Thymus (tissue), 11 donors: ENCODE results near the gene LRRC75B. TPM values are rescaled to one million over a fixed set of nuclear protein-coding genes. Genes with fewer than 3 reads are reported as not detected.

ENCODE experiments used
- DNase-seq, 9 donors: peaks; one replicate each; pipeline ENCODE4 v3.0.0-alpha.2; 2013; ENCODE audit warnings: low spot score in 9 of 9, low read depth in 6 of 9, missing footprints in 1 of 9
- H3K27ac ChIP-seq, 2 donors: one replicate each; pipeline ENCODE4 v1.5.1; 2013; ENCODE audit warnings: control low read depth in 1 of 2, low read depth in 1 of 2, low read length in 1 of 2, mild to moderate bottlenecking in 1 of 2, moderate library complexity in 1 of 2
- H3K27me3 ChIP-seq, 2 donors: one replicate each; pipeline ENCODE4 v1.5.1; 2013; ENCODE audit warnings: low read length in 1 of 2; ENCODE audit not compliant: control insufficient read depth in 2 of 2, insufficient read depth in 1 of 2
- H3K36me3 ChIP-seq, 2 donors: one replicate each; pipeline ENCODE4 v1.5.1; 2013; ENCODE audit warnings: low read length in 1 of 2, mild to moderate bottlenecking in 1 of 2, moderate library complexity in 1 of 2; ENCODE audit not compliant: control insufficient read depth in 2 of 2, insufficient read depth in 2 of 2
- H3K4me1 ChIP-seq, 2 donors: one replicate each; pipeline ENCODE4 v1.5.1; 2013; ENCODE audit warnings: low read length in 2 of 2; ENCODE audit not compliant: control insufficient read depth in 2 of 2, insufficient read depth in 2 of 2
- H3K4me3 ChIP-seq, 2 donors: one replicate each; pipeline ENCODE4 v1.5.1; 2013; ENCODE audit warnings: low read length in 2 of 2, control low read depth in 1 of 2, mild to moderate bottlenecking in 1 of 2
- H3K9me3 ChIP-seq, 2 donors: one replicate each; pipeline ENCODE4 v1.5.1; 2013; ENCODE audit warnings: low read length in 1 of 2, mild to moderate bottlenecking in 1 of 2; ENCODE audit not compliant: control insufficient read depth in 2 of 2, insufficient read depth in 1 of 2
- WGBS: extraction: QIAGEN DNeasy Blood & Tissue Kit; methylation state at CpG from one replicate; pipeline ENCODE4 v1.1.7; 2013; 5-methylcytosine and 5-hydroxymethylcytosine counted together
- polyA plus RNA-seq: library from polyadenylated mRNA; stranded (reverse); fragments of 200-250 nt; gene quantifications from one replicate; pipeline ENCODE4 v1.2.3, GENCODE V29; 2013
- total RNA-seq: library from RNA; stranded (reverse); fragments of 120-200 nt; gene quantifications from one replicate; pipeline ENCODE4 v1.2.4, GENCODE V29; 2013
- donor health status: healthy.

The LRRC75B gene
- total and polyA plus RNA-seq, 2 donors = 2.6 to 7.7 TPM

DNA sequence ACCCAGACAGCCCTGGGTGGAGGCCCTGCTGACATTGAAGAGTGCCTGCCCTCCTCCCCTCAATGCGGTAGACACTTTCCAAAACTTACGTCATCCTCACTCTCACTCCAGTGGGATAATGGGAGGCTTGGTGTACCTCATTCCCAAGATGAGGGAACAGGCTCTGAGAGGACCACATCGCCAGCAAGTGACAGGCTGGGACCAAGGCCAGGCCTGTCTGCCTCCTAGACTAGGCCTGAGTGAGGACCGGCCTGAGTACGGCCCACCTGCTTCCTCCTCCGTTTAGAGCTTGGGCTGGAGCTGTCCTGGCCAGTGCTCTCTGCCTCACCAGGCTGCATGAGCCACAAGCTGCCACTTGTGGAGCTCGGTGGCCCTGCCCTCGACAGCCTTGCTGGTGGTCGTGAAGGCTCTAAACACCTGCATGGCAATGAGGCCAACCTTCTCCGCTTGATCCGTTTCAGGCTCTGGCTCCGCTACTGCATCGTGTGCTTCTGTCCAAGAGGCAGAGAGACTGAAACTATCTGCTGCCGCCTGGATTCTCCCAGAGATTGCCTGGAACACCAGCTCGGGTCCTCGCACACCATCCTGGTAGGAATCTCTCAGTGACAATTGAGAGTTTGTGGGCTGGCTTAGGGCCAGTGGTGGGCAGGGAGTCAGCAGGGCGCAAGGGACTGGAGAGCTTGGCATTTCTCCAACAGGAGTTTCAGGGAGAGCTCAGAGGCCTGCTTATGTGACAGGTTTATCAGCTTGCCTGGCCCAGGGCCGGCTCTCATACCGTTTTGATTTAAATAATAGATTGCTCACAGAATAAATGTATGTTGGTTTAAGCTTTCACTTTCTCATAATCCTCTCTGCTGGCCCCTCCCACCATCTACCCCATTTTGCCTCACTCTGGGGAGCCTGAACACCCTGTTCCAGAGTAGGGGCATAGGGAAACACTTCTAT is 9.4 kb downstream of the LRRC75B start:
- Histone ChIP-seq H3K27me3 (no peaks in the 10 kb centered on the region), H3K9me3 (no peaks in the 10 kb centered on the region), H3K4me3 (no peak overlapping the region), H3K4me1 (peaks cover 0 to 8% of the 10 kb centered on the region in 2 donors), H3K27ac (peak overlapping the region; percentile 32 to 39), H3K36me3 (no peaks in the 10 kb centered on the region)
- 92% methylated on average over 19 of the region's 19 CpGs for whole genome bisulfite sequencing
- no peak for DNase-seq

DNA sequence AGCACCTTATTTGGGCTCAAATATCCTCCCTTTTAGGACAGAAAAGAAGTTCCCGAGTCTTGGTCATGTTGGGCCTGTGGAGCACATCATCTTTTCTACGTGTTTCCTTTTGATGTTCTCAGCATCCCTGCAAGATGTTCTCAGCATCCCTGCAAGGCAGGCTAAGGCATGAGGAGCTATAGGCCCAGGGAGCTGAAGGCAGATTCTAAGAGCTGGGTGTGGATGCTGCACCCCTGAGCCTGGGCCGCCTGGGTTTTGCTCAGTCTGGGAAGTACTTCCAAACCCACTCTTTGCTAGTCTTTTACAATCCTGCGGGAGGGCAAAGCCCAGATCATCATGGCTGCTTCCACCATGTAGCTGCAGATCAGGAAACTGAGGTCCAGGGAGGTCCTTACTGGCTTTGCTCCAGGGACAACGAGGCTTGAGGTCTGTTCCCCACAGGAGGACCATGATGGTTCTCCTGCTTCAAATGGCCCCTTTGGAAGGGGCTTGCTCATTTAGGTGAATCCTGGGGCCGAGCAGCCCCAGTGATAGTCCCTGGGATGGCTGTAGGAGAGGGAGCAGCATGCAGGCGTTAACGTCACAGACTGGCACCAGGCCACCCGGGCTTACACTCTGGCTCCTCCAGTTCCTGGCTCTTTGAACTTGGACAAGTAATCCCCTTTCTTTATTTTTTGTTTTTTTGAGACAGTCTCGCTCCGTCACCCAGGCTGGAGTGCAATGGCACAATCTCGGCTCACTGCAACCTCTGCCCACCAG is 10.6 kb downstream of the LRRC75B start:
- Histone ChIP-seq H3K9me3 (no peaks in the 10 kb centered on the region), H3K27me3 (no peaks in the 10 kb centered on the region), H3K27ac (no peak overlapping the region), H3K36me3 (no peaks in the 10 kb centered on the region), H3K4me3 (no peak overlapping the region), H3K4me1 (peaks cover 0 to 8% of the 10 kb centered on the region in 2 donors)
- no peak for DNase-seq
- 98% methylated on average over 12 of the region's 12 CpGs for WGBS

DNA sequence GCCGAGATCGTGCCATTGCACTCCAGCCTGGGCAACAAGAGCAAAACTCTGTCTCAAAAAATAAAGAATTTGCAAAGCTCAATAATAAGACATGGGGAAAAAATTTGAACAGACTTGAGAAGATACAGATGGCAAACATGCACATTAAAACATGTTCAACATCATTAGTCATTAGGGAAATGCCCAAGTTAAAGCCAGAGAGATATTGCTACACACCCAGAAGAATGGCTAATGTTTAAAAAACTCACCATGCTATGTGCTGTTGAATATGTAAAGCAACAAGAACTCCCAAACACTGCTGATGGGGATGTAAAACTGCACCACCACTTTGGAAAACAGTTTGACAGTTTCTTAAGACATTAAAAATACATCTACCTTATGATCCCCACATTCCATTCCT is 12.6 kb downstream of the LRRC75B start:
- H3K27ac ChIP-seq = no peak overlapping the region
- peaks cover 0 to 7% of the 10 kb centered on the region in 2 donors for H3K36me3 ChIP-seq
- WGBS = 97% methylated on average over 2 of the region's 2 CpGs
- DNase-seq = no peak
- no peaks in the 10 kb centered on the region for H3K27me3 ChIP-seq
- no peak overlapping the region for H3K4me3 ChIP-seq
- H3K9me3 ChIP-seq = no peaks in the 10 kb centered on the region
- H3K4me1 ChIP-seq = peaks cover 0 to 10% of the 10 kb centered on the region in 2 donors

DNA sequence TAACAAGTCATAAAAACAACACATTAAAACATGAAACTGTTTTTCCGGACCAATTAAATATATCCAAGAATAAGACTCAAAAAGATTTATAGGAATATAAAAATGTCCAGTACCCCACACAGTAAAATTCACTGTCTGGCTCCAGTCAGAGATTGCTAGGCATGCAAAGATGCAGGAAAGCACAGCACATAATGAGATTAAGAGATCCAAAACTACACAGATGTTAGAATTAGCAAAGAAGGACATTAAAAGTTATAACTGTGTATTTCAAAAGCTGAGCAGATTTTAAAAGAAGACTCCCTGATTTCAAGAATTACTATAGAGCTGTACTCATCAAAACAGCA is 13.6 kb downstream of the LRRC75B start:
- Histone ChIP-seq H3K9me3 (no peaks in the 10 kb centered on the region), H3K4me1 (peaks cover 0 to 9% of the 10 kb centered on the region in 2 donors), H3K27ac (no peak overlapping the region), H3K27me3 (no peaks in the 10 kb centered on the region), H3K4me3 (no peak overlapping the region), H3K36me3 (peaks cover 0 to 12% of the 10 kb centered on the region in 2 donors)
- DNase-seq = no peak
- WGBS = 91% methylated on average over 1 of the region's 1 CpG

DNA sequence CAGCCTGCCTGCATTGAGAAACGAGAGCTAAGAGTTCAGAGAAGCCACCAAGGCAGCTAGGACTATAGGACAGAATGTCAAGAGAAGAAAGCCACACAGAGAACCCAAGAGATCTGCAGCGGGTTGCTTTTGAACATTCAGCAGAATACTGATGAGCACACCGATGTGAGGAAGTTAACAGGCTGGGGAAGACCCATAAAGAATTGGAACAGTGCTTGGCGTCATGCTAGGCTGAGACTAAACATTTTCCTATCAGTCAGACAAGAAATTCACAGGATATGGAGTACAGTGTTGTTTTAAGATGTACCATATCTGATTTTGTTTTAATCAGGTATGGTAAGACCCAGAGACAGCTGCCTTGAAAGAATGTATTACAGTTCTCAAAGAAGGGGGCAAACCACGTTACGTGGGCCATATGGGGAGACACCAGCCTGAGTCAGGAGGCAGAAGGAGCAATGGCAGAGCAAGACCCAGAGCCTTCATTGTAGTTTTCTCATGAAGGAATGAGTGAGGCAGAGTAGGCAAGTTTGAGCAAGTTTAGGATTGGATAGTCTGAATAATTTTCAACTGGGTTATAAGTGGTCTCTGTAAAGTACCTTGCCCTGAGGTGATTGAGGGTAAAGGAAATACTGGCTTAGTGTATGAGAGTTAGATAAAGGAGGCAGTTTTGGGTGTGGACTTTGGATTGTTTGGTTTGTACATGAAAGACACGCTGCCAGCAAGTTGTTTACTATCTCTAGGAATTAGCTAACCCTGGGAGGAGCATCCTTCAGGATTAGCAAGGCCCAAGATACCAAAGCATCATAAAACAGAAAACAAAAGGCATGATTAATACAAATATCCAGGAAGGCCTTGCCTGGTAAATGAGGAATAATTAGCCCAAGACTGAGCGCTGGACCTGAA is 14.3 kb downstream of the LRRC75B start:
- H3K9me3 ChIP-seq = no peaks in the 10 kb centered on the region
- H3K27me3 ChIP-seq = no peaks in the 10 kb centered on the region
- H3K4me3 ChIP-seq = no peak overlapping the region
- no peak overlapping the region for H3K27ac ChIP-seq
- WGBS = 96% methylated on average over 8 of the region's 8 CpGs
- DNase-seq = no peak
- peaks cover 0 to 2% of the 10 kb centered on the region in 2 donors for H3K4me1 ChIP-seq
- peaks cover 1 to 19% of the 10 kb centered on the region in 2 donors for H3K36me3 ChIP-seq

DNA sequence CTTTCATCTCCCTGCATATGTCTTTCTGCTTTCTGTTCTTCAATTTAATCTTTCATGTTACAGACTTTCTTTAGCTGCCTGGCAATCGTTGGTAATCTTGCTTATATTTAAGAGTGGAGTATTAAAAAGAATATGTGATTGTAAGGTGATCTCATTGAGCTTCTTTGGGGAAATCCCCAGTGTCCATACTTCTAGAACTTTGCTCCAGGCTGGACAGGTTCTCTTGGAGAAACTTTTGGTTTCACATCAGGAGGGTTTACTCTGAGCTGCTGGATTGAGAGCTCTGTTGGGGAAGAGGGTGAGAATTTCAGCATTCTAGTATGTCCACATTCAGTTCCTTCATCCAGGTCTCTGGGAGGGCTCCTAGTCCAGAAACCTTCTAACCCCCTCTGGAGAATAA is 16.1 kb downstream of the LRRC75B start:
- no peak for DNase-seq
- 94% methylated on average over 1 of the region's 1 CpG for WGBS
- peaks cover 17 to 36% of the 10 kb centered on the region in 2 donors for H3K36me3 ChIP-seq
- H3K27me3 ChIP-seq = no peaks in the 10 kb centered on the region
- no peak overlapping the region for H3K27ac ChIP-seq
- peaks cover 0 to 2% of the 10 kb centered on the region in 2 donors for H3K4me1 ChIP-seq
- H3K9me3 ChIP-seq = no peaks in the 10 kb centered on the region
- no peak overlapping the region for H3K4me3 ChIP-seq

DNA sequence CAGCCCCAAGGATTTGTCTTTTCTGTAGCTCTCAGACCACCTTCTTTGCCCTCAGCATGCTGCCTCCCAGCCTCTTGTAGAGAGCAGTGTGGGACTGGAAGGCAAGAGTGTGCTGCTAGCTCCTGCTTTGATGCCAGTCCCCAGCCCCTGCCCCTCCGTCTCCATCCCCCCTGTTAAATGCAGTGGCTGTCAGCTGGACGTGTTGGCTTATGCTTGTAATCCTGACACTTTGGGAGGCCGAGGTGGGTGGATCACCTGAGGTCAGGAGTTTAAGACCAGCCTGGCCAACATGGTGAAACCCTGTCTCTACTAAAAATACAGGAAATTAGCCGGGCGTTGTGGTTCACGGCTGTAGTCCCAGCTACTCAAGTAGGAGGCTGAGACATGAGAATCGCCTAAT is 21.6 kb downstream of the LRRC75B start:
- Histone ChIP-seq H3K27me3 (no peaks in the 10 kb centered on the region), H3K36me3 (peaks cover 61 to 73% of the 10 kb centered on the region in 2 donors)
- 95% methylated on average over 7 of the region's 7 CpGs for WGBS

DNA sequence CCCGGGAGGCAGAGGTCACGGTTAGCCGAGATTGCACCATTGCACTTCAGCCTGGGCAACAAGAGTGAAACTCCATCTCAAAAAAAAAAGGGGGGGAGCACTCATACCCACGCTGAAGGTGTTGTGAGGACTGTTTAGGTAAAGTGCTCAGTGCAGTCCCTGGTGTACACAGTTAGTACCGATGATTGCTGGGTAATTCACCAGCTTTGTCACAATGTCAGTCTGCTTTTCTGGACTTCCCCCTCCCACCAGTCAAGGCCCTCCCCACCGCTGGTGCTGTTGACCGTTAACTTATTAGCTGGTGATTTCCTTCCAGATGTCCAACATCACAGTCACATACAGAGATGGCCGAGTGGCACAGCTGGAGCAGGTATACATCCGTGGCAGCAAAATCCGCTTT is 25.2 kb downstream of the LRRC75B start:
- no peaks in the 10 kb centered on the region for H3K9me3 ChIP-seq
- H3K27ac ChIP-seq = no peak overlapping the region
- H3K27me3 ChIP-seq = no peaks in the 10 kb centered on the region
- H3K4me3 ChIP-seq = no peak overlapping the region
- H3K36me3 ChIP-seq = peaks cover 64 to 81% of the 10 kb centered on the region in 2 donors
- no peaks in the 10 kb centered on the region for H3K4me1 ChIP-seq
- 95% methylated on average over 10 of the region's 10 CpGs for WGBS
- no peak for DNase-seq

More for the DNA sequence above, 21.6 kb downstream of the LRRC75B start:
- Histone ChIP-seq H3K9me3 (no peaks in the 10 kb centered on the region), H3K27ac (no peak overlapping the region), H3K4me3 (no peak overlapping the region), H3K4me1 (no peaks in the 10 kb centered on the region)
- DNase-seq = no peak
